SK-N-MC (cell line): ENCODE results near the gene PTPRA.

ENCODE experiments used
- EZH2 ChIP-seq: fragments of 200-600 bp; sonication (generic); IDR thresholded peaks from one replicate; pipeline ENCODE4 v1.6.1; 2017; ENCODE audit warnings: antibody characterized with exemption
- POLR2AphosphoS5 ChIP-seq: IDR thresholded peaks from 2 replicates; pipeline ENCODE4 v1.6.1; 2012; ENCODE audit warnings: mild to moderate bottlenecking, low read depth, low read length, borderline replicate concordance

DNA sequence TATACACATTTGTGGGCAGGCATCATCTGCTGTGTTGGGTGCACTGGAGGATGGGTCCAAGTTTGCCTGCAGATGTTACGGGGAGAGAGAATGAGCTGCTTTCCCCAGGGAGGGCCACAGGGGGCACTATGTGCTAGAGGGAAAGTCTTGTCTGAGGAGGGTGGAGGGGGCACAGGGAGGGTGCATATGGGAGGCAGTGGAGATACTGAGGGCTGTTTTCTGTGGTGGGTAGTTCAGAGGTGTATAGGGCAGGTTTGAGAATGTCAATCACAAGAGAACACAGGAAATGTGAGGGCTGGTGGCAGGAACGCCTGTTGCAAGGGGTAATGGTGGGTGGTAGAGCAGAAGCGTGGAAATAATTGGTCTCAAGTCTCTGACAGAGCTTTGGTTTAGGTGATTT, 7.7 kb upstream of the PTPRA start:
- TF ChIP-seq POLR2AphosphoS5 (no peak), EZH2 (no peak)
